ENCODE results near the gene TMPRSS4. TPM values are rescaled to one million over a fixed set of nuclear protein-coding genes. Genes with fewer than 3 reads are reported as not detected.

Gene TMPRSS4
- total RNA-seq, 1 experiment from 2014 or later, result not detected

DNA sequence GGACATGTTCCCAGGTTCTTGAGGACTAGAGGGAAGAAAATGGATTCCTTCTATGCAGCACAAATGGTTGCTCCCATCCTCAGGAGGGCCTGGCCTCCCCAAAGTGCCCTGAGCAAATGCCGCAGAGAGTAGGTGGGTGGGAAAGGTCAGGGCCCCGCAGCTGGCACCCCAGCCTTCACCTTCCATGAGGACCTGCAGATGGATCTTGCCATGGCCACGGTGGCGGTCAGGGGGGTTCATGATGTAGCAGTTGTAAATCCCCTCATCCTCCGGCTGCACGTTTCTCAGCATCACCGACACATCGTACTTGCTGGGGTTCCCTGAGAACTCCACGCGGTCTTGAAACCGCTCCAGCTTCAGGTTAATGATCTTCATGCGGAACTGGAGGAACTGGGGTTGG lies 91.0 kb downstream of the TMPRSS4 start:
- Histone ChIP-seq H3K4me3 (ENCODE audit: low read depth, low read length, poor library complexity, severe bottlenecking) (no peak overlapping the region), H3K9me3 (ENCODE audit: low read depth, low read length, poor library complexity, severe bottlenecking) (no peaks in the 10 kb centered on the region), H3K27ac (ENCODE audit: low read depth, low read length, poor library complexity, severe bottlenecking) (no peak overlapping the region), H3K36me3 (ENCODE audit: insufficient read depth, low read length, poor library complexity, severe bottlenecking) (no peaks in the 10 kb centered on the region), H3K4me1 (ENCODE audit: insufficient read depth, low read length, poor library complexity, severe bottlenecking) (no peaks in the 10 kb centered on the region), H3K27me3 (replicated peaks; ENCODE audit: insufficient read depth, low read depth, low read length, poor library complexity) (peaks cover 3% of the 10 kb centered on the region)
- POLR2A ChIA-PET (ENCODE audit: low non-redundant PET), result no interaction called here
- no peak for TF ChIP-seq EZH2 (IDR thresholded peaks at IDR 0.05; ENCODE audit: borderline replicate concordance, low read depth, low read length, poor library complexity, severe bottlenecking)
- TF ChIP-seq, protein P1, sequence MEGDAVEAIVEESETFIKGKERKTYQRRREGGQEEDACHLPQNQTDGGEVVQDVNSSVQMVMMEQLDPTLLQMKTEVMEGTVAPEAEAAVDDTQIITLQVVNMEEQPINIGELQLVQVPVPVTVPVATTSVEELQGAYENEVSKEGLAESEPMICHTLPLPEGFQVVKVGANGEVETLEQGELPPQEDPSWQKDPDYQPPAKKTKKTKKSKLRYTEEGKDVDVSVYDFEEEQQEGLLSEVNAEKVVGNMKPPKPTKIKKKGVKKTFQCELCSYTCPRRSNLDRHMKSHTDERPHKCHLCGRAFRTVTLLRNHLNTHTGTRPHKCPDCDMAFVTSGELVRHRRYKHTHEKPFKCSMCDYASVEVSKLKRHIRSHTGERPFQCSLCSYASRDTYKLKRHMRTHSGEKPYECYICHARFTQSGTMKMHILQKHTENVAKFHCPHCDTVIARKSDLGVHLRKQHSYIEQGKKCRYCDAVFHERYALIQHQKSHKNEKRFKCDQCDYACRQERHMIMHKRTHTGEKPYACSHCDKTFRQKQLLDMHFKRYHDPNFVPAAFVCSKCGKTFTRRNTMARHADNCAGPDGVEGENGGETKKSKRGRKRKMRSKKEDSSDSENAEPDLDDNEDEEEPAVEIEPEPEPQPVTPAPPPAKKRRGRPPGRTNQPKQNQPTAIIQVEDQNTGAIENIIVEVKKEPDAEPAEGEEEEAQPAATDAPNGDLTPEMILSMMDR (conservative IDR thresholded peaks at IDR 0.05; ENCODE audit: low read depth, low read length), result no peak
- intact Hi-C loops (cut with micrococcal nuclease; ENCODE audit: unreplicated experiment), result no loop called here
- BruUV-seq (replicated peaks), result no TSS peak
- CTCF ChIA-PET, result no interaction called here
- DNase-seq (ENCODE audit: low spot score), result no peak

DNA sequence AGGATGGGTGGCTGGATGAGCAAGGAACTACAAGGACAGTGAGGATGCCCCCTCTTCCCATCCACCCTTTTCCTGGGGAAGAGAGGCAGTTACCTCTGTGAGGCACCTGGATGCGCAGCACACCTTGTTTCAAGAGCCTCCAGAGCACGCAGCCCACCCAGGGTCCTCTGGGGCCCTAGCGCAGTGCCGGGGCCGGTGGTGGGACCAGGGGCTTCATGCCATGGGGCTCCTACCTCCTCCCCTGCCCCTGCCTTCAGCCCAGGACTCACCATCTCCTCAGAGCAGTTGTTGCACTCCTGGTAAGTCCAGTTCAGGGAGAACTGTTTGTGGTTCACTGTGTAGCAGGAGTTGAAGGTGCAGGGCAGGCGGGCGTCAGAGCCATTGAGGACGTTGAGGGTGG lies 91.4 kb downstream of the TMPRSS4 start:
- H3K27me3 ChIP-seq (replicated peaks; ENCODE audit: insufficient read depth, low read depth, low read length, poor library complexity), result peaks cover 2% of the 10 kb centered on the region
- H3K4me1 ChIP-seq (ENCODE audit: insufficient read depth, low read length, poor library complexity, severe bottlenecking), result no peaks in the 10 kb centered on the region
- H3K4me3 ChIP-seq (ENCODE audit: low read depth, low read length, poor library complexity, severe bottlenecking), result no peak overlapping the region
- ChIA-PET CTCF (no interaction called here), POLR2A (ENCODE audit: low non-redundant PET) (no interaction called here)
- TF ChIP-seq, protein P1 (conservative IDR thresholded peaks at IDR 0.05; ENCODE audit: low read depth, low read length), result no peak
- TF ChIP-seq EZH2 (IDR thresholded peaks at IDR 0.05; ENCODE audit: borderline replicate concordance, low read depth, low read length, poor library complexity, severe bottlenecking), result no peak
- no peaks in the 10 kb centered on the region for H3K36me3 ChIP-seq (ENCODE audit: insufficient read depth, low read length, poor library complexity, severe bottlenecking)
- intact Hi-C loops (cut with micrococcal nuclease; ENCODE audit: unreplicated experiment), result no loop called here
- no peaks in the 10 kb centered on the region for H3K9me3 ChIP-seq (ENCODE audit: low read depth, low read length, poor library complexity, severe bottlenecking)
- H3K27ac ChIP-seq (ENCODE audit: low read depth, low read length, poor library complexity, severe bottlenecking), result no peak overlapping the region
- BruUV-seq (replicated peaks), result no TSS peak
- DNase-seq (ENCODE audit: low spot score), result no peak

DNA sequence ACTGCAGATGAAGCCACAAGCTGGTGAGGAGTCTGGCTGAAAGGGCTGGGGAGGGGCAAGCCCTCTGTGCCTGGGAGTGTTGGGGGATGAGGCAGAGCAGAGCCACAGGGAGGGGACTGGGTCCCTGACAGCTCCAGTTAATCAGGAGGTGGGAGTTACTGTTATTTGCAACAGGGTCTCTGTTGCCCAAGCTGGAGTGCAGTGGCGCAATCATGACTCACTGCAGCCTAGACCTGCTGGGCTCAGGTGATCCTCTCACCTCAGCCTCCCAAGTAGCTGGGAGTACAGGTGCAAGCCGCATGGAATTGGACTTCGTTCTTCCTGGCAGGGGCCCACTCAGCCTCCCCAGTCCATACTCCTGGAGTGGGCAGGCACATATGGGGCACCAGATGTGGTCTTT lies 91.9 kb downstream of the TMPRSS4 start:
- TF ChIP-seq EZH2 (IDR thresholded peaks at IDR 0.05; ENCODE audit: borderline replicate concordance, low read depth, low read length, poor library complexity, severe bottlenecking), result no peak
- TF ChIP-seq, protein P1 (conservative IDR thresholded peaks at IDR 0.05; ENCODE audit: low read depth, low read length), result no peak
- no TSS peak for BruUV-seq (replicated peaks)
- Histone ChIP-seq H3K9me3 (ENCODE audit: low read depth, low read length, poor library complexity, severe bottlenecking) (no peaks in the 10 kb centered on the region), H3K27me3 (replicated peaks; ENCODE audit: insufficient read depth, low read depth, low read length, poor library complexity) (no peaks in the 10 kb centered on the region), H3K4me3 (ENCODE audit: low read depth, low read length, poor library complexity, severe bottlenecking) (no peak overlapping the region), H3K27ac (ENCODE audit: low read depth, low read length, poor library complexity, severe bottlenecking) (no peak overlapping the region), H3K36me3 (ENCODE audit: insufficient read depth, low read length, poor library complexity, severe bottlenecking) (no peaks in the 10 kb centered on the region), H3K4me1 (ENCODE audit: insufficient read depth, low read length, poor library complexity, severe bottlenecking) (no peaks in the 10 kb centered on the region)
- ChIA-PET CTCF (interaction anchor here (0.6 kb wide), 1 partner anchor 33 kb away, joined by 3 read pairs; no protein-coding TSS in a partner anchor), POLR2A (ENCODE audit: low non-redundant PET) (no interaction called here)
- no peak for DNase-seq (ENCODE audit: low spot score)
- intact Hi-C loops (cut with micrococcal nuclease; ENCODE audit: unreplicated experiment), result no loop called here
